ENCODE data around the gene EFCAB6. TPM values are rescaled to one million over a fixed set of nuclear protein-coding genes. Genes with fewer than 3 reads are reported as not detected.

Gene EFCAB6
- total and polyA plus RNA-seq, 4 donors, result 0.14 to 2.1 (median 0.53) TPM

DNA sequence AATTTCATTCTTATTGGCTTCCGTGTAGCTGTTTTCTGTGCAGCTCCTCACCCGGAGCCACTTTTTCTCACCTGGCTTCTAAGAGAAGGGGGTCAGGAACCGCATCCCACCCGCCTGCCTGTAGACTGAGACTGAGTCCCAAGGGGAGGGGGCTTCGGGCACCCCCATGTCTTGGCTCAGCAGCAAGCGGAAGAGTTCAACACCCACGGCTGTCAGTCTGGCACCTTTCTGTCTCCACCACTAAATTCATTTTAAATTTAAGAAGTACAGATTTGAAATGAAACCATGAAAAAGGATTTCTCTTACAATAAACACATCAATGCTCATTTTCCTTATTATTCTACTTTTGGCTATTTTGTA lies 66.7 kb downstream of the EFCAB6 start:
- no peaks in the 10 kb centered on the region for H3K4me1 ChIP-seq (ENCODE audit: control insufficient read depth in 4 of 4, insufficient read depth in 4 of 4, low read length in 3 of 4)
- WGBS, result 91% methylated on average over 7 of the region's 7 CpGs
- no peak overlapping the region for H3K9ac ChIP-seq (ENCODE audit: low read depth in 1 of 2, low read length in 2 of 2)
- no peaks in the 10 kb centered on the region for H3K36me3 ChIP-seq (ENCODE audit: control insufficient read depth in 4 of 4, insufficient read depth in 3 of 4, low read depth in 1 of 4, low read length in 3 of 4)
- no peak for DNase-seq (ENCODE audit: low spot score)
- TF ChIP-seq, protein P1, sequence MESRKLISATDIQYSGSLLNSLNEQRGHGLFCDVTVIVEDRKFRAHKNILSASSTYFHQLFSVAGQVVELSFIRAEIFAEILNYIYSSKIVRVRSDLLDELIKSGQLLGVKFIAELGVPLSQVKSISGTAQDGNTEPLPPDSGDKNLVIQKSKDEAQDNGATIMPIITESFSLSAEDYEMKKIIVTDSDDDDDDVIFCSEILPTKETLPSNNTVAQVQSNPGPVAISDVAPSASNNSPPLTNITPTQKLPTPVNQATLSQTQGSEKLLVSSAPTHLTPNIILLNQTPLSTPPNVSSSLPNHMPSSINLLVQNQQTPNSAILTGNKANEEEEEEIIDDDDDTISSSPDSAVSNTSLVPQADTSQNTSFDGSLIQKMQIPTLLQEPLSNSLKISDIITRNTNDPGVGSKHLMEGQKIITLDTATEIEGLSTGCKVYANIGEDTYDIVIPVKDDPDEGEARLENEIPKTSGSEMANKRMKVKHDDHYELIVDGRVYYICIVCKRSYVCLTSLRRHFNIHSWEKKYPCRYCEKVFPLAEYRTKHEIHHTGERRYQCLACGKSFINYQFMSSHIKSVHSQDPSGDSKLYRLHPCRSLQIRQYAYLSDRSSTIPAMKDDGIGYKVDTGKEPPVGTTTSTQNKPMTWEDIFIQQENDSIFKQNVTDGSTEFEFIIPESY (IDR thresholded peaks at IDR 0.05), result no peak
- TF ChIP-seq GABPA (IDR thresholded peaks at IDR 0.05 in 1 of 2, conservative IDR thresholded peaks at IDR 0.05 in 1 of 2), result no peak
- TF ChIP-seq, protein P2, sequence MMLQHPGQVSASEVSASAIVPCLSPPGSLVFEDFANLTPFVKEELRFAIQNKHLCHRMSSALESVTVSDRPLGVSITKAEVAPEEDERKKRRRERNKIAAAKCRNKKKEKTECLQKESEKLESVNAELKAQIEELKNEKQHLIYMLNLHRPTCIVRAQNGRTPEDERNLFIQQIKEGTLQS (IDR thresholded peaks at IDR 0.05), result no peak
- H3K4me3 ChIP-seq (ENCODE audit: low read depth in 1 of 3, low read length in 3 of 3), result no peak overlapping the region
- H3K27ac ChIP-seq (ENCODE audit: low read depth in 1 of 2, low read length in 2 of 2), result no peak overlapping the region
- no peaks in the 10 kb centered on the region for H3K27me3 ChIP-seq (ENCODE audit: control insufficient read depth in 4 of 4, insufficient read depth in 4 of 4, low read length in 3 of 4)
- H3K9me3 ChIP-seq (ENCODE audit: control insufficient read depth in 4 of 4, low read length in 3 of 4), result no peaks in the 10 kb centered on the region

DNA sequence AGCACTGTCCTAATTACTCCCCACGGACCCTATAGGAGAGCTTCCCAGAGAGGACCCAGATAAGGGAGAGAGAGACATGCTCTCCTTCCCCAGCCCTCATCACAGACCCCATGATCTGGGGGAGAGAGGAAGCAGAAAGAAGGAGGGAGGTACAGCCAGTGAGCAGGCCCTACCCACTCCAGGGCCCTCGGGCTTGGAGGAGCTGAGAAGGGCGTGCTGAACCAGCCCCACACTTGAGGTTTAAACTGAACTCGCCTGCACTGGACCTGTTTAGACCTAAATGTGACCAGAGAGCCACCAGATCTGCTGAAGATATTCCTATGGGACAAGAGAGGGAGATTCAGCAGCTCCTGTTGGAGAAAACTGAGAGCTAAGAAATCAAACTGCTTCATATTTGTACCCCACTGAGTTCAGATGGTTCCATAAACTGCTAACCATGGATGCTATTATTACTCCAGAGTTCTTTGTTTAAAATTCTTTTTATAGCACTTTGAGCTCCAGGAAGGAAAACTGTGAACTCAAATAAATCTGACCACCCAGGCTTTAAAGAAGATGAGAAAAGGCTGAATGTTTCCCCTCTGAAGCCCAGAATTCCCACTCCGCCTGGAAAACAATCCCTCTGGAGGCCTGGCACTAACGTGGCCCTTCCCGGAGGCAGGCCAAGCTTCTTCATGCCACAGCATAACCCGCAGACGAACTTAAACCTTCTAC lies 67.2 kb downstream of the EFCAB6 start:
- Histone ChIP-seq H3K27ac (ENCODE audit: low read depth in 1 of 2, low read length in 2 of 2) (no peak overlapping the region), H3K36me3 (ENCODE audit: control insufficient read depth in 4 of 4, insufficient read depth in 3 of 4, low read depth in 1 of 4, low read length in 3 of 4) (no peaks in the 10 kb centered on the region), H3K4me1 (ENCODE audit: control insufficient read depth in 4 of 4, insufficient read depth in 4 of 4, low read length in 3 of 4) (no peaks in the 10 kb centered on the region), H3K9ac (ENCODE audit: low read depth in 1 of 2, low read length in 2 of 2) (no peak overlapping the region), H3K27me3 (ENCODE audit: control insufficient read depth in 4 of 4, insufficient read depth in 4 of 4, low read length in 3 of 4) (no peaks in the 10 kb centered on the region), H3K4me3 (ENCODE audit: low read depth in 1 of 3, low read length in 3 of 3) (no peak overlapping the region), H3K9me3 (ENCODE audit: control insufficient read depth in 4 of 4, low read length in 3 of 4) (no peaks in the 10 kb centered on the region)
- WGBS, result 73% methylated on average over 9 of the region's 9 CpGs
- TF ChIP-seq JUND (IDR thresholded peaks at IDR 0.05), result no peak
- no peak for DNase-seq (ENCODE audit: low spot score)

DNA sequence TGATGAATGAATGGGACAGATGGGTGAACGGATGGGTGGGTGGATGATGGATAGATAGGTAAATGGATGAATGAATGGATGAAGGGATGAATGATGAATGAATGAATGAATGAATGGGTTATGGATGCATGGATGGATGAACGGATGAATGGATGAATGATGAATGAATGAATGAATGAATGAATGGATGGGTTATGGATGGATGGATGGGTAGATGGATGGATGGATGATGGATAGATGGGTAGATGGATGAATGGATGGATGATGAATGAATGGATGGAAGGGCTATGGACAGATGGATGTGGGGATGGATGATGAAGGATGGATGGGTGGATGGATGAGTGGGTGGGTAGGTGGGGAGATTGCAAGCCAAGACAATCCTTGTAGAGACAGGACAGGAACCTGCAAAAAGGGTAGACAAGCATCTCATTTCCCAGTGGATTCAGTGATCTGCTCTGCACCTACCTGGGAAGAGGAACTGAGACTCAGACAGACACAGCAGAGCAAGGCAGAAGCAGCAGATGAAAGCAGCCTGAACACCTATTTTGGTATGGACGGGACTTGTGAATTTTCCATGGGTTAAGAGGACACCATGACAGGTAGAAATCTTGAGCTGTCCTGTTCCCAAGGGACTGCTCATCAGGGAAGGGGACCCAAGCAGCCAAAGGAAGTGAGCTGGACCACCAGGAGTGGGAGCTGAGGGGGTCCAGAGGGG lies 68.0 kb downstream of the EFCAB6 start:
- Histone ChIP-seq H3K36me3 (ENCODE audit: control insufficient read depth in 4 of 4, insufficient read depth in 3 of 4, low read depth in 1 of 4, low read length in 3 of 4) (no peaks in the 10 kb centered on the region), H3K27ac (ENCODE audit: low read depth in 1 of 2, low read length in 2 of 2) (no peak overlapping the region), H3K27me3 (ENCODE audit: control insufficient read depth in 4 of 4, insufficient read depth in 4 of 4, low read length in 3 of 4) (no peaks in the 10 kb centered on the region), H3K9ac (ENCODE audit: low read depth in 1 of 2, low read length in 2 of 2) (no peak overlapping the region), H3K9me3 (ENCODE audit: control insufficient read depth in 4 of 4, low read length in 3 of 4) (no peaks in the 10 kb centered on the region), H3K4me3 (ENCODE audit: low read depth in 1 of 3, low read length in 3 of 3) (no peak overlapping the region), H3K4me1 (ENCODE audit: control insufficient read depth in 4 of 4, insufficient read depth in 4 of 4, low read length in 3 of 4) (no peaks in the 10 kb centered on the region)
- DNase-seq (ENCODE audit: low spot score), result no peak
- TF ChIP-seq, protein P3, sequence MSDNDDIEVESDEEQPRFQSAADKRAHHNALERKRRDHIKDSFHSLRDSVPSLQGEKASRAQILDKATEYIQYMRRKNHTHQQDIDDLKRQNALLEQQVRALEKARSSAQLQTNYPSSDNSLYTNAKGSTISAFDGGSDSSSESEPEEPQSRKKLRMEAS (IDR thresholded peaks at IDR 0.05), result no peak
- TF ChIP-seq NR2F2 (IDR thresholded peaks at IDR 0.05), result no peak
- TF ChIP-seq, protein P1 (IDR thresholded peaks at IDR 0.05), result no peak
- TF ChIP-seq, protein P4, sequence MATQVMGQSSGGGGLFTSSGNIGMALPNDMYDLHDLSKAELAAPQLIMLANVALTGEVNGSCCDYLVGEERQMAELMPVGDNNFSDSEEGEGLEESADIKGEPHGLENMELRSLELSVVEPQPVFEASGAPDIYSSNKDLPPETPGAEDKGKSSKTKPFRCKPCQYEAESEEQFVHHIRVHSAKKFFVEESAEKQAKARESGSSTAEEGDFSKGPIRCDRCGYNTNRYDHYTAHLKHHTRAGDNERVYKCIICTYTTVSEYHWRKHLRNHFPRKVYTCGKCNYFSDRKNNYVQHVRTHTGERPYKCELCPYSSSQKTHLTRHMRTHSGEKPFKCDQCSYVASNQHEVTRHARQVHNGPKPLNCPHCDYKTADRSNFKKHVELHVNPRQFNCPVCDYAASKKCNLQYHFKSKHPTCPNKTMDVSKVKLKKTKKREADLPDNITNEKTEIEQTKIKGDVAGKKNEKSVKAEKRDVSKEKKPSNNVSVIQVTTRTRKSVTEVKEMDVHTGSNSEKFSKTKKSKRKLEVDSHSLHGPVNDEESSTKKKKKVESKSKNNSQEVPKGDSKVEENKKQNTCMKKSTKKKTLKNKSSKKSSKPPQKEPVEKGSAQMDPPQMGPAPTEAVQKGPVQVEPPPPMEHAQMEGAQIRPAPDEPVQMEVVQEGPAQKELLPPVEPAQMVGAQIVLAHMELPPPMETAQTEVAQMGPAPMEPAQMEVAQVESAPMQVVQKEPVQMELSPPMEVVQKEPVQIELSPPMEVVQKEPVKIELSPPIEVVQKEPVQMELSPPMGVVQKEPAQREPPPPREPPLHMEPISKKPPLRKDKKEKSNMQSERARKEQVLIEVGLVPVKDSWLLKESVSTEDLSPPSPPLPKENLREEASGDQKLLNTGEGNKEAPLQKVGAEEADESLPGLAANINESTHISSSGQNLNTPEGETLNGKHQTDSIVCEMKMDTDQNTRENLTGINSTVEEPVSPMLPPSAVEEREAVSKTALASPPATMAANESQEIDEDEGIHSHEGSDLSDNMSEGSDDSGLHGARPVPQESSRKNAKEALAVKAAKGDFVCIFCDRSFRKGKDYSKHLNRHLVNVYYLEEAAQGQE (IDR thresholded peaks at IDR 0.05), result no peak
- no peak for TF ChIP-seq TAF1 (conservative IDR thresholded peaks at IDR 0.05)
- no peak for TF ChIP-seq FOXA2 (IDR thresholded peaks at IDR 0.05)
- WGBS, result 97% methylated on average over 3 of the region's 3 CpGs
